Heart left ventricle (tissue), 16 donors: Measurements from ENCODE around the gene CYB561A3. TPM values are rescaled to one million over a fixed set of nuclear protein-coding genes. Genes with fewer than 3 reads are reported as not detected.

Experiments used
- ATAC-seq, 4 donors: fragments of 200-7000 bp; cut with Tn5 transposase; one replicate each; pipeline ENCODE4 v1.9.1; 2020 to 2022; ENCODE audit warnings: moderate library complexity in 4 of 4, mild to moderate bottlenecking in 3 of 4, moderate number of reproducible peaks in 1 of 4
- DNase-seq, 5 donors: peaks; one replicate each; pipeline ENCODE4 v3.0.0-alpha.2; 2020
- H3K27ac ChIP-seq, 12 donors: fragments of 200-600 bp; sonication (generic) in 4 of 12; one replicate each; pipeline versions ENCODE4 v1.5.0 to v1.8.0; 2016 to 2022; ENCODE audit warnings: mild to moderate bottlenecking in 2 of 12
- H3K27me3 ChIP-seq, 9 donors: fragments of 200-600 bp; sonication (generic) in 2 of 9; one replicate each; pipeline versions ENCODE4 v1.5.1 to v1.8.0; 2016 to 2022; ENCODE audit warnings: mild to moderate bottlenecking in 3 of 9
- H3K36me3 ChIP-seq, 9 donors: fragments of 200-600 bp; sonication (generic) in 2 of 9; one replicate each; pipeline versions ENCODE4 v1.5.0 to v1.8.0; 2018 to 2022; ENCODE audit warnings: mild to moderate bottlenecking in 2 of 9
- H3K4me1 ChIP-seq, 12 donors: fragments of 200-600 bp; sonication (generic) in 4 of 12; one replicate each; pipeline versions ENCODE4 v1.5.0 to v1.8.0; 2016 to 2022; ENCODE audit warnings: mild to moderate bottlenecking in 3 of 12
- H3K4me3 ChIP-seq, 12 donors: fragments of 200-600 bp; sonication (generic) in 4 of 12; one replicate each; pipeline versions ENCODE4 v1.5.0 to v1.8.0; 2017 to 2022; ENCODE audit warnings: mild to moderate bottlenecking in 9 of 12, moderate library complexity in 4 of 12
- H3K9me3 ChIP-seq, 12 donors: fragments of 200-600 bp; sonication (generic) in 4 of 12; one replicate each; pipeline versions ENCODE4 v1.5.0 to v1.8.0; 2016 to 2022; ENCODE audit warnings: mild to moderate bottlenecking in 1 of 12
- POLR2A ChIP-seq, 2 donors: fragments of 450-650 bp; IDR thresholded peaks; one replicate each; pipeline ENCODE4 v1.6.1; 2017; ENCODE audit warnings: antibody characterized with exemption in 2 of 2, mild to moderate bottlenecking in 2 of 2, moderate library complexity in 2 of 2
- WGBS, 4 donors: extraction: QIAGEN DNeasy Blood & Tissue Kit in 2 of 4; methylation state at CpG; one replicate each; pipeline versions ENCODE4 v1.1.5 to v1.1.7; 2013 to 2018; 5-methylcytosine and 5-hydroxymethylcytosine counted together
- intact Hi-C, 10 donors: fragments of 100-400 bp; cut with DNase I; formaldehyde crosslinking; loops; one replicate each; pipeline versions ENCODE4 v1.11.1 to v1.14.2; 2022
- long read RNA-seq, 3 donors: library from polyadenylated mRNA; unstranded; transcript quantifications; one replicate each; pipeline ENCODE4 v2.0.0, GENCODE V29; 2020 to 2021
- polyA plus RNA-seq, 2 donors: library from polyadenylated mRNA; stranded (reverse); fragments of 200-250 nt; gene quantifications; one replicate each; pipeline ENCODE4 v1.2.3, GENCODE V29; 2013
- total RNA-seq, 9 donors: library from RNA; depleted of rRNA in 2 of 9; stranded (reverse); fragments of >200 nt in 2 of 9; fragmentation: NEBNext Ultra II Directional in 3 of 9; extraction: Animal tissue kit (Norgen Biotek cat#: 25700) in 3 of 9; gene quantifications; one replicate each; pipeline versions ENCODE4 v1.1.0 to v1.2.4, GENCODE V29; 2016 to 2023
- TF ChIP-seq, protein P1 (sequence below), 12 donors: fragments of 200-600 bp; sonication (generic) in 4 of 12; IDR thresholded peaks; one replicate each; pipeline versions ENCODE4 v1.5.0 to v1.8.0; 2018 to 2022; ENCODE audit warnings: antibody characterized with exemption in 12 of 12, mild to moderate bottlenecking in 5 of 12
- donor health status: ischemic (EF 13 %, LVEDD 7.1; RV severe dilation, severe dysfunction).
- donor health status: healthy with polysubstance abuse.
- donor health status: DM: no; HTN: yes; CAD: no.
- donor health status: DM: no; HTN: no; CAD: no.
- donor health status: ischemic (EF 25% LVEDD 6.9; RV normal size, moderate dysfunction).
- donor health status: ischemic (EF 25% LVEDD 5.7; RV mildly dilated, moderate dysfunction).
- donor health status: healthy.
- donor health status: DM: yes; HTN: yes; CAD: no.
- donor health status: ischemic (EF 35%, LVEDD 5.7; RV mildly dilated, moderate dysfunction).
- donor health status: nonischemic (EF 11% LVEDD 7.7; RV severe dilation, severe dysfunction).
- donor health status: DM: yes; HTN: yes; CAD: no.
- donor health status: PGD.
- donor health status: ischemic (EF 29% LVEDD 5.4; RV normal size, mild dysfunction).
- donor health status: nonischemic (EF 23%, LVEDD 6.1; RV moderate dilation, normal function).

CYB561A3 gene, protein sequence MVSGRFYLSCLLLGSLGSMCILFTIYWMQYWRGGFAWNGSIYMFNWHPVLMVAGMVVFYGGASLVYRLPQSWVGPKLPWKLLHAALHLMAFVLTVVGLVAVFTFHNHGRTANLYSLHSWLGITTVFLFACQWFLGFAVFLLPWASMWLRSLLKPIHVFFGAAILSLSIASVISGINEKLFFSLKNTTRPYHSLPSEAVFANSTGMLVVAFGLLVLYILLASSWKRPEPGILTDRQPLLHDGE
- total RNA-seq: 10 to 100 TPM in 6 of 9 donors, 1 to 10 TPM in 3; 6.7 to 23.9 (median 11.9) TPM
- polyA plus RNA-seq: 10 to 100 TPM in 1 of 2 donors, 1 to 10 TPM in 1; 7.6 to 12.3 TPM
- long read RNA-seq, donor 1, transcript CYB561A3-201 (7 exons, 3,061 nt): major isoform, 16 of 29 reads
- long read RNA-seq, donor 1, partial matches to known transcripts: 0 of 29 reads
- long read RNA-seq, donor 1, other reads (novel, unspliced or antisense): 12 of 29 reads
- long read RNA-seq, donor 2, transcript CYB561A3-201 (7 exons, 3,061 nt): major isoform, 55 of 86 reads
- long read RNA-seq, donor 2, partial matches to known transcripts: 4 of 86 reads
- long read RNA-seq, donor 2, other reads (novel, unspliced or antisense): 24 of 86 reads
- long read RNA-seq, donor 3, transcript CYB561A3-201 (7 exons, 3,061 nt): major isoform, 26 of 32 reads
- long read RNA-seq, donor 3, partial matches to known transcripts: 1 of 32 reads
- long read RNA-seq, donor 3, other reads (novel, unspliced or antisense): 5 of 32 reads

DNA sequence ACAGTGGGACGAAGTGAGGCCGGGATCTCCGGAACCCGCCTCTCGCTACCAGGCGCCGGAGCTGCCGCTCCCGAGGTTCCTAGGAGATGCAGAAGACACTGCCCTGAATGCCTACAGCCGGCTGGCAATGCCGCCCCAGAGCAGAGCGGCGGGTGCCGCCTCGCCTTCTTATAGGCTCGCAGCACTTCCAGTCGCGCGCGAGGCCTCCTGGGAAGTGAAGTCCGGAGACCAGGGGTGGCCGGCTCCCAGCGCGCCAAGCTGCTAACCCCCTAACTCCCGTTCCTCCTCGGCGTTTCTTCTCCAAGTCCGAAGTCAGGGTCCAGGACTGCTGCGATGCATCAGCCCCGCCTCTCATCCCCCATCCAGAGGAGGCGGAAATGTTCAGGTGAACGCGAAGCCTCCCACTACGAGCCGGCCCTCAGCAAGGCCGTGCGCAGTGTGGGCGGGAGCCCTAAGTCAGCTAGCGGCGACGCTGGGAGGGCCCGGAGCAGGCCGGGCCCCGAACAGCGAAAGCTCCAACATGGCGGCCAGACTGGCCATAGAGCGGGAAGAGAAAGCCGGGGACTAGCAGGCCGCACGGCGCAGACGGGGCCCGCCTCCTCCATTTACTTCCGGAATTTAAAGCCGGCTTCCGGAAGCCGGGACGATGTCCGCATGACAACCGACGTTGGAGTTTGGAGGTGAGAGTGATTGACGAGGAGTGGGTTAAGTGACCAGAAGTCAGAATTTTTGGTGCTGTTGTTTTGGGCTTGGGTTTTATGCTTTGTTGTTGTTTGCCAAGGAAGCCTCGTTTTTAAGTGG, at the start of gene CYB561A3, which contains the start of gene TMEM138:
CYB561A3 (minus strand) TSS at position 142 of the 801 bp plus-strand sequence. CDS start 5,169 bp downstream, outside the sequence.
TMEM138 (plus strand) TSS at position 634 of the 801 bp plus-strand sequence. CDS start 2,017 bp downstream, outside the sequence.
- TF ChIP-seq, protein P1, sequence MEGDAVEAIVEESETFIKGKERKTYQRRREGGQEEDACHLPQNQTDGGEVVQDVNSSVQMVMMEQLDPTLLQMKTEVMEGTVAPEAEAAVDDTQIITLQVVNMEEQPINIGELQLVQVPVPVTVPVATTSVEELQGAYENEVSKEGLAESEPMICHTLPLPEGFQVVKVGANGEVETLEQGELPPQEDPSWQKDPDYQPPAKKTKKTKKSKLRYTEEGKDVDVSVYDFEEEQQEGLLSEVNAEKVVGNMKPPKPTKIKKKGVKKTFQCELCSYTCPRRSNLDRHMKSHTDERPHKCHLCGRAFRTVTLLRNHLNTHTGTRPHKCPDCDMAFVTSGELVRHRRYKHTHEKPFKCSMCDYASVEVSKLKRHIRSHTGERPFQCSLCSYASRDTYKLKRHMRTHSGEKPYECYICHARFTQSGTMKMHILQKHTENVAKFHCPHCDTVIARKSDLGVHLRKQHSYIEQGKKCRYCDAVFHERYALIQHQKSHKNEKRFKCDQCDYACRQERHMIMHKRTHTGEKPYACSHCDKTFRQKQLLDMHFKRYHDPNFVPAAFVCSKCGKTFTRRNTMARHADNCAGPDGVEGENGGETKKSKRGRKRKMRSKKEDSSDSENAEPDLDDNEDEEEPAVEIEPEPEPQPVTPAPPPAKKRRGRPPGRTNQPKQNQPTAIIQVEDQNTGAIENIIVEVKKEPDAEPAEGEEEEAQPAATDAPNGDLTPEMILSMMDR (IDR thresholded peaks at IDR 0.05): no peak
- peak in 1 of 2 donors; percentile 79 for TF ChIP-seq POLR2A (IDR thresholded peaks at IDR 0.05)
- no peaks in the 10 kb centered on the region for H3K9me3 ChIP-seq
- DNase-seq (peak; percentile 91 to 95 (median 94)), ATAC-seq (peak; percentile 96 to 97 (median 97))
- peaks cover 0 to 55% (median 28%) of the 10 kb centered on the region in 12 donors for H3K4me1 ChIP-seq
- intact Hi-C loops: loop anchor here in 3 of 10 donors (1.0 to 2.0 kb wide), 2 partner anchors 29 kb away; partner anchors contain the start of genes DDB1 (in 3 of the 3) and TKFC (in 3 of the 3)
- H3K4me3 ChIP-seq: peak within 1 kb of the TSS; percentile 46 to 86 (median 73)
- no peaks in the 10 kb centered on the region for H3K27me3 ChIP-seq
- peak within 1 kb of the TSS; percentile 95 to 100 (median 99) for H3K27ac ChIP-seq
- 0 to 1% (median 0%) methylated on average over 38 to 63 of the region's 63 CpGs for WGBS, 4 donors
- H3K36me3 ChIP-seq: peaks cover 0 to 35% (median 31%) of the 10 kb centered on the region in 9 donors

DNA sequence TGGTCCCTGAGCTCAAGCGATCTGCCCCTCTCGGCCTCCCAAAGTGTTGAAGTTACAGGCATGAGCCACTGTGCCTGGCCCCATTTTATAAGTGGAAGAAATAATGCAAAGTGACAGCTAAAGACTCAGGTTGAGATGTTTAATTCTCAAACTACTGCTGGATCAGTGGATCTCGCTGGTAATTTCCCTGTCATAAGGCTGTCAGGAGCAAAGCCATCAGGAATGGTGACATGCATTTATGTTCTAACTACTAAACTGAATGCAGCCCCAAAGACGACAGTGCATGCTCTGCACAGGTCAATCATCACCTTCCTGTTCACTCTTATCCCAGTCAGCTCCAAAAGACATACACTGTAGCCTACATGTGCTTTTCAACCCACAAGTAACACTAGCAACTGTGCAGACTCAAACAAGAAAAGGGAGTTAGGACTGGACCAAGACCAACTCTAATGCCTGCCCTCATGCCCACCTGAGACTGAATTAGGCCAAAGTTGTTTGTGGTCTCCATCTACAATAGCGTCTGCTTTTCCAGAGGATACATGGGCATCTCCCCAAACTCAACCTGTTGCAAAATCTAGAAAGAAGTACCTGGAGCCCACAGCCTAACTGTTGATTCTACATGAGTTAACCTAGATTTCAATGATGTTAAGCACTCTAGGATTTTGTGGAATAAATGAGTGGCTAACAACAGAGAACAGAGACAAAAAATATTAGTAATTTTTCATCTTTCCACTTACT, 45.5 kb upstream of the CYB561A3 start:
- 89 to 98% (median 93%) methylated on average over 5 of the region's 5 CpGs for WGBS, 4 donors
- Histone ChIP-seq H3K36me3 (peaks cover 3 to 100% (median 99%) of the 10 kb centered on the region in 9 donors), H3K27ac (no peak overlapping the region), H3K4me3 (no peak overlapping the region), H3K4me1 (no peaks in the 10 kb centered on the region), H3K27me3 (no peaks in the 10 kb centered on the region), H3K9me3 (no peaks in the 10 kb centered on the region)
- intact Hi-C loops: no loop called here
- ATAC-seq (no peak), DNase-seq (no peak)
- TF ChIP-seq POLR2A (IDR thresholded peaks at IDR 0.05): no peak
- TF ChIP-seq, protein P1 (IDR thresholded peaks at IDR 0.05): no peak

DNA sequence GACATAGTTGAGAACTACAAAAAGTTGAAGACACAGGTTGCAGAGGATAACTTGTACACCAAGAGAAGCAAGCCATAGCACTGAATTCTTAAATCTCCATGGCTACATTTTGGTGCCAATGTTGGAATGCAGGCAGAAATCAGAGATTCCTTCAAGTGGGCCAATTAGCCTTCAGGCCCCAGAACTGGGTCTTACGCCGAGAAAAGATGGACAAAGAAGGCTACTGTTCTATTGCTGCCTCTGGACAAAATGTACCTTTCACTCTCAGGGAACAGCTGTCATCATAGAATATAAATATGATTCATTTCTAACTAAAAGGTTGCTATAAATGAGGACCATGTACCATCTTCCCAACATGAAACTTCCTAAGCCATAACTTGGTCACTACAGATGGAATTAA, 44.4 kb upstream of the CYB561A3 start:
- Histone ChIP-seq H3K36me3 (peaks cover 0 to 100% (median 98%) of the 10 kb centered on the region in 9 donors), H3K27ac (peak overlapping the region in 1 of 12 donors; percentile 42), H3K9me3 (no peaks in the 10 kb centered on the region), H3K4me3 (no peak overlapping the region), H3K4me1 (no peaks in the 10 kb centered on the region), H3K27me3 (no peaks in the 10 kb centered on the region)
- intact Hi-C loops: no loop called here
- DNase-seq (no peak), ATAC-seq (no peak)
- WGBS, 4 donors: 92 to 95% (median 92%) methylated on average over 2 of the region's 2 CpGs
- no peak for TF ChIP-seq POLR2A (IDR thresholded peaks at IDR 0.05)
- TF ChIP-seq, protein P1 (IDR thresholded peaks at IDR 0.05): no peak
